CD4-positive, alpha-beta T cell treated with Interleukin-10 for 1 hour (primary cell): ENCODE data around the gene HMOX2.
A peak's percentile ranks its signal among the peaks of the same experiment; 100 is the strongest.

Source experiments
- DNase-seq: peaks from one replicate; pipeline ENCODE4 v3.0.0-alpha.2; 2020

The HMOX2 gene

GRCh38 chr16:4505356-4506147 is 29.4 kb downstream of the HMOX2 start:
- peak; percentile 89 for DNase-seq

- DNase-seq, result peak; percentile 81
Observed at GRCh38 chr16:4506450-4506849, 30.3 kb downstream of the HMOX2 start.

- no peak for DNase-seq
Observed at GRCh38 chr16:4507588-4508345, 31.6 kb downstream of the HMOX2 start.

- DNase-seq, result no peak
Observed at GRCh38 chr16:4508806-4509205, 32.6 kb downstream of the HMOX2 start.

GRCh38 chr16:4509420-4509819 is 33.2 kb downstream of the HMOX2 start:
- no peak for DNase-seq

- DNase-seq, result no peak
Observed at GRCh38 chr16:4510131-4510530, 33.9 kb downstream of the HMOX2 start.

- DNase-seq, result no peak
Observed at GRCh38 chr16:4510747-4511426, 34.7 kb downstream of the HMOX2 start.

GRCh38 chr16:4511441-4512082 is 35.4 kb downstream of the HMOX2 start:
- DNase-seq, result no peak

- no peak for DNase-seq
Observed at GRCh38 chr16:4512473-4512872, 36.3 kb downstream of the HMOX2 start.

- DNase-seq, result no peak
Observed at GRCh38 chr16:4513086-4513860, 37.1 kb downstream of the HMOX2 start.

GRCh38 chr16:4513881-4514280 is 37.7 kb downstream of the HMOX2 start:
- no peak for DNase-seq

- DNase-seq, result no peak
Observed at GRCh38 chr16:4514606-4515005, 38.4 kb downstream of the HMOX2 start.

GRCh38 chr16:4515611-4516233 is 39.5 kb downstream of the HMOX2 start:
- peak; percentile 35 for DNase-seq

GRCh38 chr16:4517812-4518680 is 41.8 kb downstream of the HMOX2 start:
- DNase-seq, result no peak

- DNase-seq, result no peak
Observed at GRCh38 chr16:4519274-4520058, 43.3 kb downstream of the HMOX2 start.

GRCh38 chr16:4520913-4521312 is 44.7 kb downstream of the HMOX2 start:
- no peak for DNase-seq

- DNase-seq, result no peak
Observed at GRCh38 chr16:4522051-4522581, 45.9 kb downstream of the HMOX2 start.

- no peak for DNase-seq
Observed at GRCh38 chr16:4523686-4524085, 47.5 kb downstream of the HMOX2 start.

- DNase-seq, result no peak
Observed at GRCh38 chr16:4524571-4524970, 48.4 kb downstream of the HMOX2 start.

GRCh38 chr16:4525069-4525468 is 48.9 kb downstream of the HMOX2 start:
- no peak for DNase-seq
